Astrocyte of the spinal cord (primary cell): ENCODE measurements around the gene ACER2.

Experiments
- DNase-seq: peaks from one replicate; pipeline ENCODE4 v3.0.0; 2011; ENCODE audit warnings: low read depth, low spot score
- H3K4me3 ChIP-seq: 2 replicates; pipeline ENCODE4 v1.5.1; 2011; ENCODE audit warnings: low read depth, mild to moderate bottlenecking, low read length, moderate library complexity
- CTCF ChIP-seq: IDR thresholded peaks from 2 replicates; pipeline ENCODE4 v1.5.1; 2012; ENCODE audit warnings: low read depth, mild to moderate bottlenecking, low read length, inconsistent platforms
- in situ Hi-C: cut with HindIII; loops from 2 replicates; pipeline ENCODE4 v1.10.0; 2017; ENCODE audit warnings: low sequenced_read_pairs

The ACER2 gene

GRCh38 chr9:19408693-19409400, at the start of gene ACER2:
Gene ACER2, plus strand, starts transcription at chr9:19409009. Its CDS starts 76 bp downstream, at chr9:19409085.
- TF ChIP-seq CTCF = peak; percentile 30
- in situ Hi-C loops = no loop called here
- DNase-seq = peak; percentile 91
- H3K4me3 ChIP-seq = peak within 1 kb of the TSS; percentile 62

GRCh38 chr9:19369107-19369506, 39.7 kb upstream of the ACER2 start:
- H3K4me3 ChIP-seq = no peak overlapping the region
- in situ Hi-C loops = no loop called here
- no peak for TF ChIP-seq CTCF

GRCh38 chr9:19371942-19372341, 36.9 kb upstream of the ACER2 start:
- in situ Hi-C loops = no loop called here

More at GRCh38 chr9:19369107-19369506, 39.7 kb upstream of the ACER2 start:
- DNase-seq = no peak

GRCh38 chr9:19372567-19372966, 36.2 kb upstream of the ACER2 start:
- TF ChIP-seq CTCF = no peak
- no peak overlapping the region for H3K4me3 ChIP-seq
- no peak for DNase-seq
- in situ Hi-C loops = no loop called here

More at GRCh38 chr9:19371942-19372341, 36.9 kb upstream of the ACER2 start:
- DNase-seq = no peak
- H3K4me3 ChIP-seq = no peak overlapping the region
- TF ChIP-seq CTCF = no peak

GRCh38 chr9:19373527-19373926, 35.3 kb upstream of the ACER2 start:
- DNase-seq = no peak
- TF ChIP-seq CTCF = no peak
- H3K4me3 ChIP-seq = no peak overlapping the region
- in situ Hi-C loops = no loop called here

GRCh38 chr9:19375538-19375937, 33.3 kb upstream of the ACER2 start:
- no peak for DNase-seq
- in situ Hi-C loops = no loop called here
- TF ChIP-seq CTCF = no peak
- no peak overlapping the region for H3K4me3 ChIP-seq
